ENCODE measurements around the gene CCDC185.

CCDC185 gene

DNA sequence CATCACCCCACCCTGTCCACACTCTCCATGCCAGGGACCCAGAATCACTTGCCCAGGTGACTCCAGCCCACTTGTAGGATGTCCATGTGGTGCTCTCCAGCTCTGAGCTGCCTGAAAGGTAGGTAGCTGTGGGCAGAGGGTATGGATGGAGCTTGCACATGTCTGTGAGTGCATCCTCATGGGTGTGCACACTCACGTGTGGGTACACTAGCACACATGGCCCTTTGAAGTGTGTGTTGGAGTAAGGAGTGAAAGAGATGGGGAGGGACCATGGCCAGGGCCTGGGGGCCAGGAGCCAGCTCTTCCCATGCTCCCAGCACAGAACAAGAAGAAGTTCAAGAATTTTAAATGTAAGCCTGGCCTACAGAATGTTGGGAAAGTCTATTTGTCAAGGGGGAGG is 50.2 kb downstream of the CCDC185 start:
- no peak for DNase-seq

DNA sequence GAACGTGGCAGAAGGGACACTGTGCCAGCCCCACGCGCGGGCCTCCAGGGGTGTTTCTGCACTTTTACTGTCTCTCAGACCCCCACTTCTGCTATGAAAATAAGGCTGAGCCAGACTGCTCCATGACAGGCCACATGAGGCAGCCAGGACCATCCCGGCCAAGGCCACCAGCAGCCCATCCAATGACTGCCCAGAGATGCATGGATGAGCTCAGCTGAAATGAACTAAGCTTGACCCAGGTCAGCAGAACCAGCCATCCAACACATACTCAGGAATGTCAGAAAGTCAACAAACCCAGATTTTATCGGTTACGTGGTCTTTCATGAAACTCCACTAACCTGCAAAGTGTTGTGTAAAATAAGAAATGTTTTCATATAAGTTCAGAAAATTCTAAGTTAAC is 51.2 kb downstream of the CCDC185 start:
- DNase-seq: no peak

Measured in stimulated activated CD4-positive, alpha-beta T cell treated with anti-CD3 and anti-CD28 coated beads, Interleukin-4, amount 100 ng/mL, for 24 hours (primary cell).